ENCODE measurements around the gene VSTM2L.
"Not testable (repeated sequence)": the region's sequence is repeated elsewhere in the genome, so short reads cannot be mapped to it uniquely, and the experiment has no call there.

Gene VSTM2L

GRCh38 chr20:37939701-37940560 lies 37.0 kb downstream of the VSTM2L start:
- no peak for DNase-seq

GRCh38 chr20:37940858-37941257 lies 37.9 kb downstream of the VSTM2L start:
- no peak for DNase-seq

GRCh38 chr20:37941332-37941731 lies 38.4 kb downstream of the VSTM2L start:
- DNase-seq = no peak

- no peak for DNase-seq
Observed at GRCh38 chr20:37941992-37942391, 39.1 kb downstream of the VSTM2L start.

- DNase-seq = no peak
Observed at GRCh38 chr20:37943033-37943432, 40.1 kb downstream of the VSTM2L start.

- DNase-seq = no peak
Observed at GRCh38 chr20:37943501-37944455, 40.9 kb downstream of the VSTM2L start.

- DNase-seq = no peak
Observed at GRCh38 chr20:37944456-37944981, 41.6 kb downstream of the VSTM2L start.

- DNase-seq = no peak
Observed at GRCh38 chr20:37945091-37945547, 42.2 kb downstream of the VSTM2L start.

- no peak for DNase-seq
Observed at GRCh38 chr20:37946946-37947345, 44.0 kb downstream of the VSTM2L start.

GRCh38 chr20:37947943-37948342 lies 45.0 kb downstream of the VSTM2L start:
- no peak for DNase-seq

GRCh38 chr20:37948956-37949355 lies 46.0 kb downstream of the VSTM2L start:
- no peak for DNase-seq

- no peak for DNase-seq
Observed at GRCh38 chr20:37954190-37954589, 51.3 kb downstream of the VSTM2L start.

GRCh38 chr20:37954626-37955025 lies 51.7 kb downstream of the VSTM2L start:
- DNase-seq = no peak

GRCh38 chr20:37955511-37955910 lies 52.6 kb downstream of the VSTM2L start:
- DNase-seq = no peak

GRCh38 chr20:37956107-37956585 lies 53.2 kb downstream of the VSTM2L start:
- no peak for DNase-seq

GRCh38 chr20:37958856-37959520 lies 56.1 kb downstream of the VSTM2L start:
- DNase-seq = no peak

- no peak for DNase-seq
Observed at GRCh38 chr20:37961066-37961465, 58.1 kb downstream of the VSTM2L start.

GRCh38 chr20:37963483-37963882 lies 60.6 kb downstream of the VSTM2L start:
- not testable (repeated sequence) for DNase-seq

- no peak for DNase-seq
Observed at GRCh38 chr20:37968841-37969401, 66.0 kb downstream of the VSTM2L start.

GRCh38 chr20:37969949-37970855 lies 67.3 kb downstream of the VSTM2L start:
- no peak for DNase-seq

- no peak for DNase-seq
Observed at GRCh38 chr20:37970856-37971245, 67.9 kb downstream of the VSTM2L start.

Data from suppressor macrophage treated with lipopolysaccharide for 1 hour (primary cell).